Activated CD8-positive, alpha-beta memory T cell treated with anti-CD3 and anti-CD28 coated beads, Interleukin-2, amount 50 U/mL, for 48 hours (primary cell): Measurements from ENCODE around the gene FAM107B.
"Not testable (repeated sequence)": the region's sequence is repeated elsewhere in the genome, so short reads cannot be mapped to it uniquely, and the experiment has no call there.

ENCODE experiments used
- DNase-seq: peaks from one replicate; pipeline ENCODE4 v3.0.0-alpha.2; 2020

Gene FAM107B

DNA sequence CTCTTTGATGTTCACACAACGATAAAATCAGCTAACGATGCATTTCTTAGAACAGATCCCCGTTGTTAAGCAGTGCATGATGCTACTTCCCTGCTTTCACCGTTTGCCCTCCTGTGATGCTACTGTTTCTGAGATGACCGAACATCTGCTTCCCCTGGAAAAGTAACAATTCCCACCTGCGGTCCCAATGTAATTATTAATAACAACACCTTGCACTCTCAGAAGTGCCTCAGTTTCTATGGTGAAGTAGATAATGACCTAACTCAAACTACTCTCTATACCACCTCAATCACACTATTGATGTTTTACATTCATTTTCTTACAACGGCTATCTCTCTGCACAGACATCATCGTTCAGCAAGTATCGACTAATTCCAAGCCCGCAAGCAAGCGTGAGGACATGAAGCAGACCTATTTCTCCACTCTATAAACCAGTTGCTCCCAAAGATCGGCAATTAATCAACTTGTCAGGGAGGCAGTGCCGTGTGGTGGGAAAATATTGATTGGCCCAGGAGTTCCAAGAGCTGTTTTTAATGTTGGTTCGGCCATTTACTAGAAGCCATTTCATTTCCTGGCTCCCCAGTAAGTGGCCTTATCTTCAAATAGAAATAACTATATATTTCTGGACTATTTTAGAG lies 42.7 kb downstream of the FAM107B start:
- no peak for DNase-seq

DNA sequence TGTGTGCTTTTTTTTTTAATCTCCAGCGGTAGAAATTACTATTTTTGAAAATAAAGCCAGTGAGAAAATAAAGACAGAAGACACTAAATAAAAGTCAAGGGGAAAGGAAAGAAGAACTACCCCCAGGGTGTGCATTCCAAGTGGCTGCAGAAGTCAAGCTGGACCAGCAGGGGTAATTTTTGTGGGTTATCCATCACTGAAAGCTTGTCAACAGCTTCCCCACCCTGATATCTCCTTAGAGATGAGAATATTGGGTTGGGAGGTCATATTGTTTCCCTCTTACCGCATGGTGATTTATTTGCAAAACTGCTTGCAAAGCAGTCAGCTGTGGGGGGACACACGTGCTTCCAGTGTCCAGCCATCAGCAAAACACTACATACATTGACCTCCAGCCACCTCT lies 46.4 kb downstream of the FAM107B start:
- DNase-seq = no peak

DNA sequence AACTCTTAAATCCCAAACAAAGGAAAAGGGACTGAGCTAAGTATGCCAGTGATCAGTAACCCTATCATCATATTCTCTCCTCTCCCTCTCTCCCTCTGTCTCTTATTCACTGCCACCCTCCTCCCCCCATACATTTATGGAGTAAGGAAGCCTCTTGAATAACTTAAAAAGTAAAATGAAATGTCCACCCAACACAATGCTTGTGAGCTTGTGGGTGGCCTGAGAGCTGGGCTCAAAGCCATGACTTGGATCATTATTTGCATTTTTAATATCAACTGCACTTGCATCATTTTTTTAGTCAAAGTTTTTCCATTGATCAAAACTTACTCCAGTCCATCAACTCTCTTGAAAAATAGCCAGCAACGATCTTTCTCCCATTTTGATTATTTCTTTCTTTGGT lies 46.8 kb downstream of the FAM107B start:
- no peak for DNase-seq

DNA sequence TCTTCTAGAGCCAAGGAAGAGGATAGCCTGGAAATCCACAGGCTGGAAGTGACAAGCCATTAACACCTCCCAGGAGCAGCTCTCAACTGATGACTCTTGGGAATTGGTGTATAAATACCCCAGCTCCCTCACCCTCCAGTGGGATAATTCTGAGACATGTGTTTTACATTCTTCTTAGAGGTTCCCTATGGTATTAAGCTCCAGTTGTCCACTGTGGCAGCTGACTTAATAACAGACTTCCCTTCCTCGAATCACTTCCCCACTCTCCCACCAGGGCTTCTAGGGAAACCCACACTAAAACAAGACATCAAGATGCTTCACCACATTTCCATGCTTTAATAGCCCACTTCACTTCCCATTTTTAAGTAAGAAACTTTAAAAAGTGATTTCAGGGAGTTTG lies 47.2 kb downstream of the FAM107B start:
- no peak for DNase-seq

DNA sequence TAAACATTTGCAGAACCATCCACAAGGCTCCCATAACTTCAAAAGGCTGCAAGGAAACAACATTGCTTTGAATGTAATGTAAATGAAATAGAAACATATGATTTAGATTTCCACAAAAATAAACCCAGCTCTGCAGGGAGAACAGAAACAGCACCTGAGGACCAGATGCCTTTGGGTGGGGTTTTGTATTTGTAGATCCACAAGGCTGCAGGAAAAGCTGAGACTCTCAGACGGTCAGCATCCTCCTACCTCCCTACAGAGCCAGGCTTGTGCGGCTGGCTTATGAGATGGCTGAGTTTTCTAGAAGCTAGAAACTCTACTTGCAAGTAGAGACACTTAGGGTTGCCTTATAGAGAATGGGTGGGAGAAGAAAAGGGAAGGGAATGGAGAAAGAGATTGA lies 49.8 kb downstream of the FAM107B start:
- no peak for DNase-seq

DNA sequence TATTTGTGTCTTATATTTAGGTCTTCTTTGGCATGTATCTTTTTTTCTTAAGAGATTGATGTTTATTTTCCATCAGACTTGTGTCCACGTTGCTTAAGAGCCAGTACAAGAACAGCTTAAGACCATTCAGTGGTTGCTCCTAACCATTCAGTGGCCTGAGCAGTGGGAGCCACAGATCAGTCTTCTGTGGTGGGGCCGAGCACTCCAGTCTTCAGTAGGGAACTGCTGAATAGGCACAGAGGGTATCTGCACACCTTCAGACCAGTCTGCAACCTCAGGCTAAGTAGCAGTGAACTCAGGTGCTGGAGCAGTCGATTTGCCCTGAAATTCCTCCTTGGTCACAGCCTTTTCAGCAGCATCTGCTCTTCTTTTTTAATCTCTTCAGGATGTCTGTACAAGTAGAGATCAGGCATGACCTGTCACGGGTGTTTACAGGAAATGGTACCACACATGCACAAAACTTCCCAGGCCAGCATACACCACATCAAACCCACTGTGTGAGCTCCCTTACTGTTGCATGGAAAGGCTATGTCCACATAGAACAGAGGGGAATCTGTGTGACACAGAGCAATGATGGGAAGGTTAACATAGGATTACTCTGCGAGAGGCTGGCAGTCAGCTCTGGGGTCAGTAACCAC lies 51.5 kb downstream of the FAM107B start:
- no peak for DNase-seq

DNA sequence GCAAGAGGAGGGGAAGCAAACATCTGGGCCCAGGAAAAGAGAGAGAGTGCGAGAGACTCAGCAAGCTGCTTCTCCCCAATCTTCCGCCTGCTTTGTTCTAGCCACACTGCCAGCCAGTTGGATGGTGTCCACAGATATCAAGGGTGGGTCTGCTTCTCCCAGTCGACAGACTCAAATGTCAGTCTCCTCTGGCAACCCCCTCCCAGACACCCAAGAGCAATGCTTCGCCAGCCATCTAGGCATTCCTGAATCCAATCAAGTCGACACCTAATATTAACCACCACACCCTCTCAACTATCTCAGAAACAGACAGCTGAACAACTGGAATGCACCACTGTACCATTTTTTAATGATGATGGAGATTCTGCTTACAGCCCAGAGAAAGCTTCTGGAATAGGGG lies 57.1 kb downstream of the FAM107B start:
- DNase-seq = no peak

DNA sequence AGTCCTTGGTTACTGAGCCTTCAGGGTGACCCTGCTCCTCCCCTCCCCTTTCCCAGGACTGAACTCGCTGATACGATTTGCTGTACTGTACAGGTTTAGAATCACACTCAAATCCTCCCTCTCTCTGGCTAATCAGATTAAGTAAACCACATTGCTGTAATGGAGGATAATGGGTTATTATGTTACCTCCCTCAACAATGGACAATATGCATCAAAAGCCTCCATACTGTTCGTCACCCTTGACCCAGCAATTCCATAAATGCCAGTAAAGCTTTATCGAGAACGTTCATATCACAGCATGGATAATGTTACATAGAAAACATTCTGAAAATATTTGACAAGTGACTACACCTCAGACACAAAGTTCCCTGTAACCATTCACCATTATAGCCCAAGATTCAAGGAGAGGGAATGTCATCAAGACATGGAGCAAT lies 61.7 kb downstream of the FAM107B start:
- DNase-seq = no peak

DNA sequence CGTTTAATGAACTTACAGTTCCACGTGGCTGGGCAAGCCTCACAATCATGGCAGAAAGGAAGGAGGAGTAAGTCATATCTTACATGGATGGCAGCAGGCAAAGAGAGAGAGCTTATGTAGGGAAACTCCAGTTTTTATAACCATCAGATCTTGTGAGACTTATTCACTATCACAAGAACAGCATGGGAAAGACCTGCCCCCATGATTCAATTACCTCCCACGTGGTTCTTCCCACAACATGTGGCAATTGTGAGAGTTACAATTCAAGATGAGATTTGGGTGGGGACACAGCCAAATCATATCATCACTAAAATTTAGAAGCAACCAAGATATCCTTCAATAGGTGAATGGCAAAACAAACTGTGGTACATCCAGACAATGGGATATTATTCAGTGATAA lies 65.4 kb downstream of the FAM107B start:
- not testable (repeated sequence) for DNase-seq

DNA sequence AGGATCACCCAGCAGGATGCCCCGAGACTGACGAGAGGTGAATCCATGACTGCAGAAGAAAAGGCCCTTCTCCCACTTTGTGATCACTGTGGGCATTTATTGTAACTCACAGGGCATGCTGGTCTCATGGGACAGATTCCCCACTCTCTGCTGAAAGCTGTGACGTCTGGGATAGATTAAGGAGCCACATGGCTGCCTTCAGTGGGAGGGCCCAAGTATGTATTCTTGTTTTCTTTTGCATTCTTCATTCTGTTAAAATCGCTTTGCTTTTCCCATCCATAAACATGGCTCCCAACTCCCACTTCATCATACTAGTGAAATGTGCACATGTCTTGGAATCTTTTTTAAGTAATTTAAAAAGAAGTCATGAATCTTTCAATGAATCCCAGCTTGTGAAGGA lies 67.2 kb downstream of the FAM107B start:
- no peak for DNase-seq

DNA sequence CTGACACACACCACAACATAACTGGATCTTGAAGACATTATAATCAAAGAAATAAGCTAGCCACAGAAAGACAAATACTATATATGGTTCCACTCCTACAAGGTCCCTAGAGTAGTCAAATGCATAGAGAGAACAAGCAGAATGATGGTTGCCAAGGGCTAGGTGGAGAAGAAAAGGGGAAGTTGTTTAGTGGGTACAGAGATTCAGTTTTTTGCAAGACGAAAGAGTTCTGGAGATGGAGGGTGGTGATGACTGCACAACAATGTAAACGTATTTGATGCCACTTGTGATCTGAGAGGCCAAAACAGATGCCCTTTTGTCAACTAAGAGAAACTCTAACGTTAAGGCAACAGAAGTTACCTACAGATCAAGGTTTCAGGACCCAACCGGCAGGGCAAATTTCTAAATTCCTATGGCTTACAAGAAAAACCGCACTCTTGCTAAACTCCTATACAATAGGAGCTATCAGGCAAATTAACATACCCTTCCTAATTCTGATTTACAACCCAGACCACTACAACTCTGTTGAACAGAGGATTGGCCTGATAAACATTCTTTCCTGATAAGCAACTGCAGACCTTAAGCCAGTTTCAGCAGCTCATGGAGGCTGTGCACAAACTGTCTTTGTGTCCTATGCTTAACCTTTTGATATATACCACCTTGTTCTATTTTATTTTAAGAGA lies 69.0 kb downstream of the FAM107B start:
- DNase-seq = no peak

DNA sequence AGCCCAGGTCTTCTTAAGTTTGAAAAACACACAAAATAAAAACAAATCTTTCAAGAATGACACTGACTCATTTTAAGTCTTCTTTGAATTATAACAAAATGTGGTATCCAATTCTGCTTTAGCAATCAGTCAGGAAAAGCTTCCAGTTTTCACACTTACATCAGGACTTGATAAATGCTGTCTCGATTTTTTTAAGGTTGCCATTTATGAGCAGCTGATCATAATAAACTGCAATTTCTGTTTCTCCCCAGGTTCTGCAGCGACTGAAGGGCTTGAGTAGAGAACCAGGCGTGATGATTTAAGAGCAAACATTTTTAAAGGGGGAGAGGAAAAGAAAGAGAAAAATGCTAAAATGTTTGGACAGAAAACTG lies 71.1 kb downstream of the FAM107B start:
- DNase-seq = no peak

DNA sequence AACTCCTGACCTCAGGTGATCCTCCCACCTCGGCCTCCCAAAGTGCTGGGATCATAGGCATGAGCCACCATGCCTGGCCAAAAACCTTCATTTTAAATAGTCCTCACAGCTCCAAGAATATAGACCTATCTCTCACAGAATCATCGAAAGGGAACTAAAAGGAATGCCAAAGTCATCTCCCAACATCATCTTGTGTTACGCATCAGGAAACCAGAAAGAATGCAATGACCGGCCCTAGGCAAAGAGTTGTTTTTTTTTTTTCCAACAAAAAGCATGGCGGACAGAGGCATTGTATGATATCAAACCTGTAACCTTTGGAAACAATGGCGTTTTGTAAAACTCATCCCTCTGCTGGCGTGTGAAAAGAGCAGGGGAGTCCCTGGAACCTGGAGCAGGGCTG lies 73.2 kb downstream of the FAM107B start:
- DNase-seq = no peak

DNA sequence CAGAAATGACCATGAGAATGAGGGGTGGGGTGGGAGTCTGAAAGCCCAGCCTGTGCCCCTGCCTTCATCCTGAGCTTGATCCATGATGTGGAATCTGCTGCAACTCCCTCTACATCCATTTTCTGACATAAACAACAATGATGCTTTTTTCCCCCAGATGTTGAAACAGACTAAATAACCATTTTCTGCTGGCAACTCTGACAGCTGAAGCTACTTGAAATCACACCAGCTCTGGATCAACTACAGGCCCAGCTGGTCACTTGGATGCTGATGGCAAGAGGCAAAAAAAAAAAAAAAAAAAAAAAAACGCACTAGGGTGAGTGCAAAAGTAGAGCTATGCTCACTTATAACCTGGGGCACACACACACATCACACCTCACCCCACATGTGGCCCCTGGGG lies 74.2 kb downstream of the FAM107B start:
- no peak for DNase-seq

DNA sequence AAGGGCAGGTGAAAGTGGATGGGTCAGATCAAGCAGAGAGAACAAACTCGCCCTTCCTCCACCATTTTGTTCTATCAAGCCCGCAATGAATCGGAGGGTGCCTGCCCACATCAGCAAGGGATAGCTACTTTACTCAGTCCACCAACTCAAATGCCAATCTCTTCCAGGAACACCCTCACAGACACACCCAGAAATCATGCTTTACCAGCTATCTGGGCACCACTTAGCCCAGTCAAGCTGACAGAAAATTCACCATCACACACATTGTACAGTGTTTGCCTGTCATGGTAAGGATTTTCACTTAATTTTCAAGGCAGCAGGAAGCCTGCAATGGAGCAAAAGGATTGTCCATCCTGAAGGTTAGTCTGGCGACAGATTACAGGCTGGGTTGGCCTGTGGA lies 75.2 kb downstream of the FAM107B start:
- DNase-seq = no peak

DNA sequence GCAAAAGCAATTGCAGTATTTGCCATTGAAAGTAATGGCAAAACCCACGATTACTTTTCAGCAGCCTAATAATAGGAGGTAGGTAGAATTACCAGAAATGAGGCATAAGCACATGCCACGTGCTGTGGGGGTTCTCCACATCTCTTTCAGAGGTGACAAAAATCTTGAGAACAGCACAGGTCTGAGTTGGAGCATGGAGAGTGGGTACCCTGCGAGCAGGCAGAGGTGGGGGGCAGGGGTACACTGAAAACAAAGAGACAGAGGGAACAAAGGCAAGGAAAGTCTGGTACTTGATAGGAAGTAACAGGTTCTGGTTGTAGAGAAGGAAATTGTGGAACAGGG lies 75.9 kb downstream of the FAM107B start:
- DNase-seq = no peak

DNA sequence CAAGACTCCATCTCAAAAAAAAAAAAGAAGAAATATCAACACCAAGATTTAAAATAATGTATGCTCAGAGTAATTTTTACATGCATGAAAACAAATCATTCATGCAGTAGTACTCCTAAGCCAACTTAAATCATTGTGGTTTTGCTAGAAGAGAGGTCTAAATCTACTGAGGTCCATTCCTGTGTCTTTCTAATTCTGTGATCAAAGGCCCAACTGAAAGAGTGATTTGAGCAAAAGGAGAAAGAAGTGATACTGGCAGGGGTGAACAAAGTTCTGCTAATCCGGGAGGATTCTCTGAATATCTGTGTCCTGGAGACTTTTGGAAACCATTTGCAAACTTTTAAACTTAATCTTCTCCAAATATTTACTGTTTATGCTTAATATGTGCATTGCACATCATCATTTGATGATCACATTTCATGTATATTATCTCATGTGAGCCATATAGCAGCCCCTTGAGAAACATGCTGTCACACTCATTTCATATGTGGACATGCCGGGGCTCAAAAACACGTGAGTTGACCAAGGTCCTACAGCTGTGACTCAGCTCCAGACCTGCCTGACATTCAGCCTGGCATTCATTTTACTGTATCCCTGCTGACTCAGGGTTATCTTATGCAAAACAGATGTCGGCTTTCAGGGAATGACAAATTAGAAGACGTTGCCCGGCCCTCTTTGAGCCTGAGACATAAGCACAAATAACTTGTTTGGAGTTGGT lies 76.4 kb downstream of the FAM107B start:
- no peak for DNase-seq

DNA sequence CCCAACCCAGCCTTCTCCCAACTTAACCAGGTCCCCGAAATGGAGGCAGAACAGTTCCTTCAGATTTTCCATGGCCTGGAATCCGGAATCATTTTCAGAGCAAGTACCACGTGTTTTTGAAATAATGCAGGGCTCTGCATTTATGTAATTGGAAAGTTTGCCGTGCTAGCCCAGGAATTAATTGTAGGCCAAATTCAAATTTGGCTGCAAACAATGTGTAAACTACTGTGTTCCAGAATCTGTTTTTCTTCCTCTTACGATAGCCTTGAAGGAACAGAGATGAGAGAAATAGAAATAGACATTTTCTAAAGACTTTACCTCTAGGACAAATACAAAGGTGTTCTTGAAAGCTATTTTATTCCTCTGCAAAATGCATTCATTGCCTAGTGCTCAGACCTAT lies 77.4 kb downstream of the FAM107B start:
- no peak for DNase-seq

DNA sequence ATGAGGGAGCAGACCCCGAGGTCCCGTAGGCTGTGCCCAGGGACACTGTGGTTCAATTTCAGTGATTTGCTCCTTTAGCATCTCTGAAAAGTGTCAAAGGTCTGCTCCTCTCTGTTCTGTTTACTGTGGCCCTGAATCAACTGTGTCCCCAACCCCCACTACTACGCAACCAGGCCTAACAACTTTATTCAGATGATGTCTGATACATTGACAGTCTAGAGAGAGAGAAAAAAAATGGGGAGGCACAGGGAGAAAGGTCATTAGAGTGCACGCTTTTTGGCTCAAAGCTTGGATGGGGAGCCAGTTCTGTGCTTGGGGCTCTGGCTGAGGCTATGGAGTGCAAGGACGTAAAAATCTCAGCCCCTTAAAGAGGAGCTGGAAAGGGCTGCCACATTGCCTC lies 77.9 kb downstream of the FAM107B start:
- DNase-seq = no peak

DNA sequence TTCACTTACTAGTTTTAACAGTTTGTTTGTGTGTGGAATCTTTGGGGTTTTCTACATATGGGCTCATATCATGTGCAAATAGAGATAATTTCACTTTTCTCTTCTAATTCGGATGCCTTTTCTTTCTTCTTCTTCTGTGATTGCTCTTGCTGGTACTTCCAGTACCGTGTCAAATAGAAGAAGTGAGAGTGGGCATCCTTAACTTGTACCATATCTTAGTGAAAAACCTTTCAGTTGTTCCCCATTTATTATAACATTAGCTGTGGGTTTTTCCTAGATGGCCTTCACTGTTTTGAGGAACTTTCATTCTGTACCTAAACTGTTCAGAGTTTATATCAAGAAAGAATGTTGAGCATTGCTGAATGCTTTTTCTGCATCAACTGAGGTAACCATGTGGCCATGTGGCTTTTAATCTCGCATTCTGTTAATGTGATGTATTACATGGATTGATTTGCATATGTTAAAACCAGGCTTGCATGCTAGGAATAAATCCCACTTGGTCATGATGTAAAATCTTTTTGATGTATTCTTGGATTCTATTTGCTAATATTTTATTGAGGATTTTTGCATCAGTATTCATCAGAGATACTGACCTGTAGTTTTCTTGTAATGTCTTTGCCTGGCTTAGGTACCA lies 78.7 kb downstream of the FAM107B start:
- no peak for DNase-seq

DNA sequence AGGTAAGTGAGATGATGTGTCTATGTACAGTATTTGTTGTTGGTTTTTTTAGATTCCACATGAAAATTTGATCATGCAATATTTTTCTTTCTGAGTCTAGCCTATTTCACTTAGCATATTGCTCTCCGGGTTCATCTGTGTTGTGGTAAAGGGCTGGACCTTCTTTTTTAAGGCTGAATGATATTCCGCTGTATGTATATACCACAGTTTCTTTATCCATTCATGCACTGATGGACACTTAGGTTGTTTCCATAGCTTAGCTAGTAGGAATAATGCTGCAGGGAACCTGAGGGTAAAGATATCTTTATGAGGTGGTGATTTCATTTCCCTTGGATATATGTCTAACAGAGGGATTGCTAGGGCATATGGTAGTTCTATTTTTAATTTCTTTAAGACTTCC lies 80.8 kb downstream of the FAM107B start:
- no peak for DNase-seq

DNA sequence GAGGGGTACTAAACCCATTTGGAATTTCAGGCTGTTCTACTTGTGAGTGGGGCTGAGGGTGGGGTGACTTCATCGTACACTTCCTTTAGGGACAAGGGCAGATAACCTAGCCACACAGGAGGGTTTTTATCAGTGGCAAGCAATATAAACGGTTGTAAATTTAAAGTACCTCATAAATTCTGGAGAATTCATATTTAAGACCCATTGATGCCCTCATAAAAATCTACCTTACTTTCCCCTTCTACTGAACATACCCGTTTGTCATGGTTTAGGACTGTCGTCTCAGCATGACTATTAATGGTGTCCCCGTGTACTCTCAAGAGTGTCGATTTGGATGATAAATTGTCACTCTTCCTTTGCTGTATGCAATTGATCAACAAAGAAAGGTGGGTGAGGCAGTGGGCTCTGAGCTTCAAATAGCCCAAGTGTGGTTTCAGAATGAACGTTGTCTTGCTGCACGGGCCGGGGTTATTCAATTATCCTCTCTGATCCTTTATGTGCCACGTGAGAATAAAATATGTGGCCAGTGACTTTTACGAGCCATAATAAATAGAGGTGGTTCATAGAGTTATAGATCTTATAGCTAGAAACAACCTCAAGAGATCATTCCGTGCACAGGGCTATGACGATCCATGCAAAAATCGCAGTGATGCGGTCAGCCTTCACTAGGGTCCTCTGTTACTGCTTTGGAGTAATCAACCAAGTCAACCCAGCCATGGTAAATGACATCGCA lies 82.2 kb downstream of the FAM107B start:
- DNase-seq = no peak

DNA sequence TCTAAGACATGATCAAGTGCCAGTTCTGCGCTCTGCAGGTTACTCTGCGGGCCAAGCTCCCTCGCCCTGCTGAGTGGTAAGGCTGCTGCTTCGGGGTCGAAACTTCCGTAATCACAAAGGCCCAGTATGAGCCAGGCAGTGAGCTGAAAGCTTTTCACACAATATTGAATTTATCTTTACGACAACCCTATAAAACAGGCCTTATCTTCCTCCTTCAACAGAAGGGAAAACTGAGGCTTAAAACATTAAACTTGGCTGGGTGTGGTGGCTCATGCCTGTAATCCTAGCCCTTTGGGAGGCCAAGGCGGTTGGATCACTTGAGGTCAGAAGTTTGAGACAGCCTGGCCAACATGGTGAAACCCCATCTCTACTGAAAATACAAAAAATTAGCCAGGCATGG lies 83.3 kb downstream of the FAM107B start:
- no peak for DNase-seq
